Stimulated activated CD4-positive, alpha-beta T cell treated with anti-CD3 and anti-CD28 coated beads, TNF-alpha, amount 100 ng/mL, for 24 hours (primary cell): ENCODE measurements around the gene PRDM13.
"Not testable (repeated sequence)": the region's sequence is repeated elsewhere in the genome, so short reads cannot be mapped to it uniquely, and the experiment has no call there.

Experiments
- DNase-seq, 3 experiments: peaks; one replicate each; pipeline ENCODE4 v3.0.0-alpha.2; 2020; ENCODE audit warnings: low read depth in 3 of 3

PRDM13 gene

GRCh38 chr6:99629293-99629692 is 22.7 kb downstream of the PRDM13 start:
- DNase-seq: no peak

DNA sequence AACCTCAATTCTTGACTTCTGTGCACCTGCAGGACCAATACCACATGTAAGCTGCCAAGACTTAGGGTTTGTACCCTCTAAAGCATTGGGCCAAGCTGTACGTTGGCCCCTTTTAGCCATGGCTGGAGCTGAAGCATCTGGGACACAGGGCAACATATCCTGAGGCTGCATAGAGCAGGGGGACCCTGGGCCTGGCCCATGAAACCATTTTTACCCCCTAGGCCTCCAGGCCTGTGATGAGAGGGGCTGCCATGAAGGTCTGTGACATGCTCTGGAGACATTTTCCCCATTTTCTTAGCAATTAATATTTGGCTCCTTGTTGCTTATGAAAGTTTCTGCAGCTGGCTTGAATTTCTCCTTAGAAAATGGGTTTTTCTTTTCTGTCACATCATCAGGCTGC is 31.0 kb downstream of the PRDM13 start:
- no peak for DNase-seq

DNA sequence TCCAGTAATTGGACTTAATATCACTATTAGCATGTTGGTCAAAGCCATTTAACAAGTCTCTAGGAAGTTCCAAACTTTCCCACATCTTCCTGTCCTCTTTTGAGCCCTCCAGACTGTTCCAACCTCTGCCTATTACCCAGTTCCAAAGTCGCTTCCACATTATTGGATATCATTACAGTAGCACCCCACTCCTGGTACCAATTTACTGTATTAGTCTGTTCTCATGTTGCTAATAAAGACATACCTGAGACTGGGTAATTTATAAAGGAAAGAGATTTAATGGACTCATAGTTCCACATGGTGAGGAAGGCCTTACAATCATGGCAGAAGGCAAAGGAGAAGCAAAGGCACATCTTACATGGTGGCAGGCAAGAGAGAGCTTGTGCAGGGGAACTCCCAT is 31.7 kb downstream of the PRDM13 start:
- not testable (repeated sequence) for DNase-seq

- DNase-seq: no peak
Measured at GRCh38 chr6:99641270-99641669, 34.6 kb downstream of the PRDM13 start.

DNA sequence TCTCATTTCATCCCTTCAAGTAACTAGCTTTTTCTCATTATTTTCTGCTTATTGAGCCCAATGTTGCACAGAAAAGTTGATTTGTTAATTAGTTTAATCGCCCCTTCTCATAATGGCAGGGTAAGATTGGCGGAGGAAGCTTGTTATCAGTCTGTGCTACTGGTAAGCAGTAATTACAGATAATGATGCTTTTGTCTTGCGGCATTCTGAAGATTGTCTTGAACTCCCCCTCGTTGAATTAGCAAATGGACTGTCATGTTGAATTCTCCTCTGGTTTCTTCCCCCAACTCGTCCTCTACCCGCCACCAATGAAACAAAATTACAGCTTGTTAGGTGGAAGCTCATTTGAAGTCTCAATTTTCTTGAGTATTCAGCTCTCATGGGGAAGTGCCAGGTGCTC is 39.4 kb downstream of the PRDM13 start:
- DNase-seq: no peak

GRCh38 chr6:99650091-99650571 is 43.5 kb downstream of the PRDM13 start:
- DNase-seq: not testable (repeated sequence)

DNA sequence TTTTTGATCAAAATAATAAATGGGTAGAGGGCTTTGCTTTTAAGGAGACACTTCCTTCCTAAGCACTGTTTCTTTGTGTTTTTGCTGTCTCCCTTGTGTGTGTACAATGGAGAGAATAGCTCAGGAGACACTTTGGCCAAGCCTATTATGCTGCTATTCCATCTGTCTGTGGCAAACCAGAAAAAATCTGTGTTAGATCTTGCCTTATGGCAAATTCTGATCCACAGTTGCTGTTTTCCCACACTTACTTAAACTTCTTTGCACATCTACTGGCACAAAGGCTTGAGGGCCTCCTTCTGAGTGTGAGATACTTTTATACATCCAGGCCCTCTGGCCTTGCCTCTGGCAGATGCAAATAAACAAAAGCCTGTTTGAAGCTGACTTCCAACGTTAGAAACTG is 53.6 kb downstream of the PRDM13 start:
- no peak for DNase-seq

GRCh38 chr6:99661870-99662269 is 55.2 kb downstream of the PRDM13 start:
- DNase-seq: no peak

DNA sequence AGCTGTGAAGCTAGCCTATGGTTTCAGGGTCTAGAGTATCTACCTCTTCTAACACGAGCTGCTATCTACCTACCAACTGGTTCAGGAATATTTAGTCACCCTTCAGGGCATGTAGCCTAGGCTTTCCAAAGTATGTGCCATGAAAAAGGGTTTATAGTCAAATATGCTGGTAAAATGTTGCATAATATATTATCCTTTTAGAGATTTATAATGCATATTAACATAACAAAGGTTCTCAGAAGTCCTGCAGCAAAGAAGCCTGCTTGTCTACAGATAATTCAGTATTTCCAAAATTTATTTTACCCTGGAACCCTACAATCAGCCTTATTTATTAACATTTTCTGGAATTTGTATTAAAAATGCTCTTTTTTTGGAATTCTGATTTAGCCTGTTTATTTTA is 56.0 kb downstream of the PRDM13 start:
- DNase-seq: no peak
